Thyroid gland (tissue), 4 donors: ENCODE data around the gene KNL1.

Source experiments
- CTCF ChIP-seq, 6 experiments: fragments of 200-600 bp in 3 of 6; fragments of 450-650 bp in 3 of 6; sonication (generic) in 3 of 6; IDR thresholded peaks; one replicate each; pipeline ENCODE4 v1.5.1; 2016 to 2019; ENCODE audit warnings: antibody characterized with exemption in 6 of 6, mild to moderate bottlenecking in 2 of 6, inconsistent platforms in 1 of 6, moderate library complexity in 1 of 6
- POLR2A ChIP-seq, 2 donors: fragments of 450-650 bp; IDR thresholded peaks; one replicate each; pipeline ENCODE4 v1.6.1; 2017; ENCODE audit warnings: antibody characterized with exemption in 2 of 2, mild to moderate bottlenecking in 2 of 2, moderate library complexity in 1 of 2

- no peak for TF ChIP-seq CTCF (IDR thresholded peaks at IDR 0.05)
- TF ChIP-seq POLR2A (IDR thresholded peaks at IDR 0.05): no peak
Observed at GRCh38 chr15:40562691-40563090, 31.4 kb upstream of the KNL1 start.
